Uterus (tissue), 4 donors: ENCODE data around the gene SYNRG. TPM values are rescaled to one million over a fixed set of nuclear protein-coding genes. Genes with fewer than 3 reads are reported as not detected.

Experiments used
- DNase-seq, 2 donors: peaks; one replicate each; pipeline ENCODE4 v3.0.0-alpha.2; 2019 to 2020
- H3K27ac ChIP-seq, 2 donors: fragments of 200-600 bp; sonication (generic); 1 replicate in 1 of 2; 2 replicates in 1 of 2; pipeline ENCODE4 v1.5.1; 2016 to 2018
- H3K27me3 ChIP-seq, 2 donors: fragments of 200-600 bp; sonication (generic); one replicate each; pipeline ENCODE4 v1.5.1; 2018 to 2019; ENCODE audit warnings: control low read depth in 1 of 2
- H3K36me3 ChIP-seq, 2 donors: fragments of 200-600 bp; sonication (generic); one replicate each; pipeline ENCODE4 v1.5.1; 2019; ENCODE audit warnings: control low read depth in 1 of 2
- H3K4me1 ChIP-seq, 2 donors: fragments of 200-600 bp; sonication (generic); one replicate each; pipeline ENCODE4 v1.5.1; 2018 to 2019; ENCODE audit warnings: control low read depth in 1 of 2
- H3K4me3 ChIP-seq, 2 donors: fragments of 200-600 bp; sonication (generic); 1 replicate in 1 of 2; 2 replicates in 1 of 2; pipeline ENCODE4 v1.5.1; 2018 to 2019; ENCODE audit warnings: mild to moderate bottlenecking in 1 of 2
- H3K9me3 ChIP-seq, 2 donors: fragments of 200-600 bp; sonication (generic); one replicate each; pipeline ENCODE4 v1.5.1; 2019; ENCODE audit warnings: control low read depth in 1 of 2
- POLR2A ChIP-seq, 2 donors: fragments of 450-650 bp; IDR thresholded peaks; one replicate each; pipeline ENCODE4 v1.6.1; 2016; ENCODE audit warnings: antibody characterized with exemption in 2 of 2, mild to moderate bottlenecking in 1 of 2, moderate library complexity in 1 of 2
- intact Hi-C: fragments of 100-400 bp; cut with DNase I; formaldehyde crosslinking; loops from one replicate; pipeline ENCODE4 v1.15.1; 2023; ENCODE audit warnings: low total_unique reads
- total RNA-seq, 4 donors: library from RNA; depleted of rRNA in 3 of 4; stranded (reverse); fragments of >200 nt in 3 of 4; gene quantifications; one replicate each; pipeline versions ENCODE4 v1.1.0 to v1.2.4, GENCODE V29; 2014 to 2023
- TF ChIP-seq, protein P1 (sequence below), 4 experiments: fragments of 200-600 bp in 2 of 4; fragments of 450-650 bp in 2 of 4; sonication (generic) in 2 of 4; IDR thresholded peaks; one replicate each; pipeline ENCODE4 v1.5.1; 2016 to 2019; ENCODE audit warnings: antibody characterized with exemption in 4 of 4, mild to moderate bottlenecking in 2 of 4, moderate library complexity in 1 of 4
- donor health status: DM: yes; HTN: yes; CAD: no.

Gene SYNRG
- total RNA-seq, 4 donors from 2014 or later: 14.4 to 92.0 (median 41.6) TPM

DNA sequence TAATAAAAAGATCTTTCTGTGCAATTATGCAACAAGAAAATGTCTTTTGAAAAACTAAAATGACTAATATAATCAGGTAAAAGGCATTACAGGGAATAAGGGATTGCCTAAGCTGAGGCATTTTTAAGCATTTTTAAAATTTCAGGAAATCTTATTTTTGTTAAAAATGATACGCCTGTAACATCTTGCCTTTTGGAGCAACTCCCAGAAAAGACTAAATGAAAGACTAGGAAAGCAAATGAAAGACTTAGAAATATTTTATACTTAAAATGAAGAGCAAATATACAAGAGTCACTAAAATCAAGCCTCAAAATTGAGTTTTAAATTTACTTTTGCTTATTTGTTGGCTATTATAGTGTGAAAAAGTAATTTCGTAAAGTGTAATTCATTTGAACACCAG, 63.7 kb downstream of the SYNRG start:
- H3K9me3 ChIP-seq: no peaks in the 10 kb centered on the region
- H3K36me3 ChIP-seq: no peaks in the 10 kb centered on the region
- intact Hi-C loops: no loop called here
- no peak overlapping the region for H3K27ac ChIP-seq
- TF ChIP-seq, protein P1, sequence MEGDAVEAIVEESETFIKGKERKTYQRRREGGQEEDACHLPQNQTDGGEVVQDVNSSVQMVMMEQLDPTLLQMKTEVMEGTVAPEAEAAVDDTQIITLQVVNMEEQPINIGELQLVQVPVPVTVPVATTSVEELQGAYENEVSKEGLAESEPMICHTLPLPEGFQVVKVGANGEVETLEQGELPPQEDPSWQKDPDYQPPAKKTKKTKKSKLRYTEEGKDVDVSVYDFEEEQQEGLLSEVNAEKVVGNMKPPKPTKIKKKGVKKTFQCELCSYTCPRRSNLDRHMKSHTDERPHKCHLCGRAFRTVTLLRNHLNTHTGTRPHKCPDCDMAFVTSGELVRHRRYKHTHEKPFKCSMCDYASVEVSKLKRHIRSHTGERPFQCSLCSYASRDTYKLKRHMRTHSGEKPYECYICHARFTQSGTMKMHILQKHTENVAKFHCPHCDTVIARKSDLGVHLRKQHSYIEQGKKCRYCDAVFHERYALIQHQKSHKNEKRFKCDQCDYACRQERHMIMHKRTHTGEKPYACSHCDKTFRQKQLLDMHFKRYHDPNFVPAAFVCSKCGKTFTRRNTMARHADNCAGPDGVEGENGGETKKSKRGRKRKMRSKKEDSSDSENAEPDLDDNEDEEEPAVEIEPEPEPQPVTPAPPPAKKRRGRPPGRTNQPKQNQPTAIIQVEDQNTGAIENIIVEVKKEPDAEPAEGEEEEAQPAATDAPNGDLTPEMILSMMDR (IDR thresholded peaks at IDR 0.05): no peak
- no peak for TF ChIP-seq POLR2A (IDR thresholded peaks at IDR 0.05)
- no peak overlapping the region for H3K4me3 ChIP-seq
- no peak for DNase-seq
- H3K27me3 ChIP-seq: no peaks in the 10 kb centered on the region
- H3K4me1 ChIP-seq: no peaks in the 10 kb centered on the region

DNA sequence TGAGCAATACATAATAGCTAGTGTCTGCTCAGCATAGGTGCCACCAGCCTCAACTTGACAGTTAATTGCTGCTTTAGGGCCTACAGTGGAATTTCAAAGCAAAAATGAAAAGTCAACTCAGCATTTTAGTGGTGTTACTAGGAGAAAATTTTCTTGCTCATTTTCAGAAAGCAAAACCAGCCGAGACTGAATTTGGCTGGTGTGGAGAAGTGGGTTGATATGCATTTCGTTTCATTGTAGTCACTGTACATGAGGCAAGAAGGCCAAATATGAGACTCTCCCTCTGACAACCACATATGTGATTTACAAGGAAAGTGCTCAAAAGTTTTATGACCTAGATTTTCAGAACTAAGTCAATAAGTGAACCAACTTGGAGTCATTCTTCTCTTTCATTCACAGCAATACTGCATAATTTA, 65.6 kb downstream of the SYNRG start:
- intact Hi-C loops: no loop called here
- no peaks in the 10 kb centered on the region for H3K27me3 ChIP-seq
- H3K27ac ChIP-seq: no peak overlapping the region
- H3K4me3 ChIP-seq: no peak overlapping the region
- H3K4me1 ChIP-seq: no peaks in the 10 kb centered on the region
- no peaks in the 10 kb centered on the region for H3K36me3 ChIP-seq
- TF ChIP-seq, protein P1 (IDR thresholded peaks at IDR 0.05): no peak
- no peak for TF ChIP-seq POLR2A (IDR thresholded peaks at IDR 0.05)
- no peaks in the 10 kb centered on the region for H3K9me3 ChIP-seq
- DNase-seq: no peak

DNA sequence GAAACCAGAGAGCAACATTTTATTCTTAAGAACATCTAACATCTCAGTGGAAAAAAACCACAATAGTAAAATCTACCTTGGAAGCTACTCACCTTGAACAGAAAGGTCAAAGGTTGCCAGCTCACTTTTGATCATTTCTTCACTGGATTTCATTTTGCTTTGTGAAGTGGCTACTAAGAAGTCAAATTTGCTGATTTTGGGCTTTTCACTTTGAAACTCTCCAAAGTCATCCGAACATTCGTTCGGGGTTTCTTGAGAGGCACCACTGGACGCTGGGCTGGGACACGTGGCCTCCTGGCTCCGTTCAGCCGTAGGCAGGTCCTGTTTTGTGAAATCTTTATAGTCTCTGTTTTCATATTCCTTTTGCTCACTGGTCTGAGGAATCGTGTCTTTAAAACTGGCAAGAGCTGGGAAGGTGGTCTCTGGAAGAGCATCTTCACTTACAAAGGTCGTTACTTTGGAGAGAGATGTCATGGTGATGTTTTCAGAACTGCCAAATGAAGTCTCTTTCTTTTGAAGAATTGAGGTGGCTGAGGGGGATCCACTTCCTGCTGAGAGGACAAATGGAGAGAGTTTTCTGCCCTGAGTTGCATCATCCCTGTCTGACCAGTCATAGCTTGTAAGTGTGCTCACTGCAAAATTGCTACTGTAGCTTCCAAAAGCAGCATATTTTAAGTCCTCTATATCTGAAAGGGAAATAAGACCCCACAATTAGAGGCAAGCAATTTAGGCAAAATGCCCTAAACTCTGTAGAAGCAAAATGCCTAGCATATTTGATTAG, 67.1 kb downstream of the SYNRG start:
- Histone ChIP-seq H3K9me3 (no peaks in the 10 kb centered on the region), H3K4me1 (no peaks in the 10 kb centered on the region), H3K27me3 (no peaks in the 10 kb centered on the region), H3K27ac (no peak overlapping the region), H3K36me3 (no peaks in the 10 kb centered on the region), H3K4me3 (no peak overlapping the region)
- no peak for DNase-seq
- TF ChIP-seq POLR2A (IDR thresholded peaks at IDR 0.05): no peak
- TF ChIP-seq, protein P1 (IDR thresholded peaks at IDR 0.05): no peak
- intact Hi-C loops: no loop called here

DNA sequence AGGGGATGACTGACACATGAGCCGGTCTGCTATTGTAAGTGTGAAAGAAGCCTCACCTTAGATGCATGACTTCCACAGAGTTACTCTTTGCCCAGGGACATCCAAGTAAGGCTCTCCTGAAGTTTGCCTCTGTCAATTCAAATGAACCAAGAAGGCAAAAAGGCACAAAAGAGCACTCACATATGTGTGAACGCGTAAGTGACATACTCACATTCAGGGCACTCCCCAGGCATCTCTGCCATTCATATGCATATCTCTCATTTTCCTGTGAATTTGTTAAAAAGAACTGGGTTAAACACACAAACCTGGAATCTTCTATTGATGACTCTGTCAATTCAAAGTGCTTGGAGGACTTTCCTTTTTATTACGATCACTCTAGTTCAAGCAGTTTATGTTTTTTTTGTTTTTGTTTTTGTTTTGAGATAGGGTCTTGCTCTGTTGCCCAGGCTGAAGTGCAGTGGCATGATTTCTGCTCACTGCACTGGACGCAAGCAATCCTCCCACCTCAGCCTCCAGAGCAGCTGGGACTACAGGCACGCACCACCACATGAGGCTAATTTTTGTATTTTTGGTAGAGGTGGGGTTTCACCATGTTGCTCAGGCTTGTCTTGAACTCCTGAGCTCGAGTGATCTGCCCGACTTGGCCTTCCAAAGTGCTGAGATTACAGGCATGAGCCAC, 70.1 kb downstream of the SYNRG start:
- H3K4me3 ChIP-seq: no peak overlapping the region
- intact Hi-C loops: no loop called here
- H3K27ac ChIP-seq: no peak overlapping the region
- H3K27me3 ChIP-seq: no peaks in the 10 kb centered on the region
- no peak for TF ChIP-seq POLR2A (IDR thresholded peaks at IDR 0.05)
- TF ChIP-seq, protein P1 (IDR thresholded peaks at IDR 0.05): no peak
- H3K9me3 ChIP-seq: no peaks in the 10 kb centered on the region
- H3K36me3 ChIP-seq: no peaks in the 10 kb centered on the region
- no peak for DNase-seq
- no peaks in the 10 kb centered on the region for H3K4me1 ChIP-seq

DNA sequence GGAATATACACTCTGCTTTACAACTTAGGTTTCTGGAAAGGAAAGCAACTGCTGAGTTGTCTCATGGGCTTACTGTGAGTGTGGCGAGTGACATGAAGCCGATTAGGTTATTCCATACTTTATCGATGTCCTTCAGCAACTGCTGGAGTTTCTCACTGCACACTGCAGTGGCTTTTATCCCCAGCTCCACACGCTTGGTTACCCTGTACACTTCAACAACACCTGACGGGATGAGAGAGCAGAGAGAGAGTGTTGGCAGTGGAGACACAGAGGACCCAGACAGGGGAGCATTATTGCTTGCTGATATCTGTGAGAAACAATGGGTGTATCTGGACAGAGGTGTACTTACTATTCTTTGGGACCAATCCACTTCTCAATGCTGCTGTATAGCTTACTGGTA, 73.3 kb downstream of the SYNRG start:
- H3K9me3 ChIP-seq: no peaks in the 10 kb centered on the region
- no peak for TF ChIP-seq POLR2A (IDR thresholded peaks at IDR 0.05)
- TF ChIP-seq, protein P1 (IDR thresholded peaks at IDR 0.05): no peak
- no peak overlapping the region for H3K4me3 ChIP-seq
- no peaks in the 10 kb centered on the region for H3K27me3 ChIP-seq
- no peaks in the 10 kb centered on the region for H3K36me3 ChIP-seq
- H3K4me1 ChIP-seq: no peaks in the 10 kb centered on the region
- H3K27ac ChIP-seq: no peak overlapping the region
- intact Hi-C loops: no loop called here
- no peak for DNase-seq
